Activated T-helper 1 cell treated with Interleukin-2 at 50 U/mL for 16 hours (primary cell): ENCODE results near the gene KAT7.
"Not testable (repeated sequence)": the region's sequence is repeated elsewhere in the genome, so short reads cannot be mapped to it uniquely, and the experiment has no call there.

ENCODE experiments used
- DNase-seq: peaks from one replicate; pipeline ENCODE4 v3.0.0-alpha.2; 2020; ENCODE audit warnings: low read depth

KAT7 gene

GRCh38 chr17:49809056-49809455 lies 20.6 kb downstream of the KAT7 start:
- DNase-seq = no peak

- DNase-seq = no peak
These were observed 26.5 kb downstream of the KAT7 start for GRCh38 chr17:49814781-49815529.

- DNase-seq = no peak
These were observed 27.3 kb downstream of the KAT7 start for GRCh38 chr17:49815761-49816281.

- DNase-seq = peak; percentile 41
These were observed 29.5 kb downstream of the KAT7 start for GRCh38 chr17:49817993-49818392.

- no peak for DNase-seq
These were observed 30.7 kb downstream of the KAT7 start for GRCh38 chr17:49819138-49819537.

GRCh38 chr17:49819651-49820050 lies 31.2 kb downstream of the KAT7 start:
- DNase-seq = no peak

- no peak for DNase-seq
These were observed 32.3 kb downstream of the KAT7 start for GRCh38 chr17:49820773-49821172.

GRCh38 chr17:49821466-49821865 lies 33.0 kb downstream of the KAT7 start:
- no peak for DNase-seq

- no peak for DNase-seq
These were observed 33.4 kb downstream of the KAT7 start for GRCh38 chr17:49821916-49822315.

GRCh38 chr17:49822829-49823228 lies 34.3 kb downstream of the KAT7 start:
- DNase-seq = no peak

- DNase-seq = no peak
These were observed 35.1 kb downstream of the KAT7 start for GRCh38 chr17:49823614-49824013.

GRCh38 chr17:49825645-49826044 lies 37.2 kb downstream of the KAT7 start:
- DNase-seq = no peak

GRCh38 chr17:49828325-49828724 lies 39.8 kb downstream of the KAT7 start:
- not testable (repeated sequence) for DNase-seq

GRCh38 chr17:49829026-49829425 lies 40.5 kb downstream of the KAT7 start:
- DNase-seq = no peak

- no peak for DNase-seq
These were observed 42.1 kb downstream of the KAT7 start for GRCh38 chr17:49830605-49831004.

GRCh38 chr17:49832840-49833599 lies 44.5 kb downstream of the KAT7 start:
- DNase-seq = no peak

GRCh38 chr17:49834118-49834743 lies 45.8 kb downstream of the KAT7 start:
- DNase-seq = no peak

GRCh38 chr17:49835472-49835871 lies 47.0 kb downstream of the KAT7 start:
- no peak for DNase-seq

- DNase-seq = no peak
These were observed 47.9 kb downstream of the KAT7 start for GRCh38 chr17:49836111-49837030.

GRCh38 chr17:49839455-49839854 lies 51.0 kb downstream of the KAT7 start:
- DNase-seq = no peak

- DNase-seq = no peak
These were observed 53.1 kb downstream of the KAT7 start for GRCh38 chr17:49841548-49841947.

- DNase-seq = no peak
These were observed 53.9 kb downstream of the KAT7 start for GRCh38 chr17:49842371-49842770.
